Nephron progenitor cell (in vitro differentiated cells): ENCODE measurements around the gene ETHE1.

ENCODE experiments used
- DNase-seq: peaks from one replicate; pipeline ENCODE4 v3.0.0; 2021
- H3K27ac Mint-ChIP-seq: 2 replicates; pipeline ENCODE4 v1.8.0; 2021; ENCODE audit warnings: mild to moderate bottlenecking, moderate library complexity, mixed read lengths
- H3K27me3 Mint-ChIP-seq: 2 replicates; pipeline ENCODE4 v1.8.0; 2021; ENCODE audit warnings: mild to moderate bottlenecking, low read depth, mixed read lengths; ENCODE audit not compliant: poor library complexity
- H3K36me3 Mint-ChIP-seq: 2 replicates; pipeline ENCODE4 v1.8.0; 2021; ENCODE audit warnings: low read depth, mixed read lengths
- H3K4me1 Mint-ChIP-seq: 2 replicates; pipeline ENCODE4 v1.8.0; 2021; ENCODE audit warnings: mixed read lengths
- H3K4me3 Mint-ChIP-seq: 2 replicates; pipeline ENCODE4 v1.8.0; 2021; ENCODE audit warnings: mild to moderate bottlenecking, moderate library complexity, mixed read lengths
- H3K9me3 Mint-ChIP-seq: 2 replicates; pipeline ENCODE4 v1.8.0; 2021; ENCODE audit warnings: mild to moderate bottlenecking, moderate library complexity, mixed read lengths
- TF ChIP-seq, protein P1 (sequence below): fragments of 200-600 bp; sonication (generic); IDR thresholded peaks from 2 replicates; pipeline ENCODE4 v1.5.0; 2021; ENCODE audit warnings: antibody characterized with exemption

ETHE1 gene, protein sequence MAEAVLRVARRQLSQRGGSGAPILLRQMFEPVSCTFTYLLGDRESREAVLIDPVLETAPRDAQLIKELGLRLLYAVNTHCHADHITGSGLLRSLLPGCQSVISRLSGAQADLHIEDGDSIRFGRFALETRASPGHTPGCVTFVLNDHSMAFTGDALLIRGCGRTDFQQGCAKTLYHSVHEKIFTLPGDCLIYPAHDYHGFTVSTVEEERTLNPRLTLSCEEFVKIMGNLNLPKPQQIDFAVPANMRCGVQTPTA

DNA sequence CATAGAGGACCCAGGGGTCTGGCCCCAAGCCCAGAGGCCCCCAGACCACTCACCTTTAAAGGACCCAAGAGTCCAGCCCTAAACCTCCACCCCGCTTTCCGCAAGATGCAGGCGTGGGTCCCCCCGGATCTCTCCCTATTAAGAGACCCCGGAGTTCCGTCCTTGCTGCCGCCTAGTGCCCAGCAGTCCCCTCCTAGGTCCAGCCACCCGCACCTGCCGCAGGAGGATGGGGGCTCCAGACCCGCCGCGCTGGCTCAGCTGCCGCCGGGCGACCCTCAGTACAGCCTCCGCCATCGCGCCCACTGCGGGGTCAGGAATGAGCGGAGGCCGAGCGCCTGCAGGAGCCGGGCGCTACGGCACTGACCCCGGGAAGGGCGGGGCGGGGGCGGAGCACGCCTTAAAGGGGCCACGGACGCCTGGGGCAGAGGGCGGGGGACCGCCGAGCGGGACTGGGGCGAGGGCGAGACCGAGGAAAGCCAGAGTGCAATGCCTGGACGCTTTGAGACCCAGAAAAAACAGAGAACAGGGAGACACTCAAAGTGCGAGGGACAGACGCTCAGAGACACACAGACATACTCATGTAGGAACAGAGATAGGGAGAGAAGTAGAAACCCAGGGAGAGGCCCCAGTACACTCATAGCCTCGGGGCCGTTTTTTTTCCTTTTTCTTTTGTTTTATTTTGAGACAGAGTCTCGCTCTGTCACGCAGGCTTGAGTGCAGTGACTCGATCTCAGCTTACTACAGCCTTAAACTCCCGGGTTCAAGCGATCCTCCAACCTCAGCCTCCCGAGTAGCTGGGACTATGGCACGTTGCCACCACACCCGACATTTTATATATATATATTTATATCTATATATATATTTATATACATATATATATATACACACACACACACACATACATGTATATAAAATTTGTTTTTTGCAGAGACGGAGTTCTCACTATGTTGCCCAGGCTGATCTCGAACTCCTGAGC, at the start of gene ETHE1:
Gene ETHE1 (minus strand): TSS at position 318 of the 976 bp plus-strand sequence. CDS start 24 bp downstream, at position 294.
- H3K4me1 Mint-ChIP-seq: peaks cover 37% of the 10 kb centered on the region
- no peaks in the 10 kb centered on the region for H3K36me3 Mint-ChIP-seq
- H3K27ac Mint-ChIP-seq: no peak within 1 kb of the TSS
- H3K27me3 Mint-ChIP-seq: peaks cover 6% of the 10 kb centered on the region
- TF ChIP-seq, protein P1, sequence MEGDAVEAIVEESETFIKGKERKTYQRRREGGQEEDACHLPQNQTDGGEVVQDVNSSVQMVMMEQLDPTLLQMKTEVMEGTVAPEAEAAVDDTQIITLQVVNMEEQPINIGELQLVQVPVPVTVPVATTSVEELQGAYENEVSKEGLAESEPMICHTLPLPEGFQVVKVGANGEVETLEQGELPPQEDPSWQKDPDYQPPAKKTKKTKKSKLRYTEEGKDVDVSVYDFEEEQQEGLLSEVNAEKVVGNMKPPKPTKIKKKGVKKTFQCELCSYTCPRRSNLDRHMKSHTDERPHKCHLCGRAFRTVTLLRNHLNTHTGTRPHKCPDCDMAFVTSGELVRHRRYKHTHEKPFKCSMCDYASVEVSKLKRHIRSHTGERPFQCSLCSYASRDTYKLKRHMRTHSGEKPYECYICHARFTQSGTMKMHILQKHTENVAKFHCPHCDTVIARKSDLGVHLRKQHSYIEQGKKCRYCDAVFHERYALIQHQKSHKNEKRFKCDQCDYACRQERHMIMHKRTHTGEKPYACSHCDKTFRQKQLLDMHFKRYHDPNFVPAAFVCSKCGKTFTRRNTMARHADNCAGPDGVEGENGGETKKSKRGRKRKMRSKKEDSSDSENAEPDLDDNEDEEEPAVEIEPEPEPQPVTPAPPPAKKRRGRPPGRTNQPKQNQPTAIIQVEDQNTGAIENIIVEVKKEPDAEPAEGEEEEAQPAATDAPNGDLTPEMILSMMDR: no peak
- no peaks in the 10 kb centered on the region for H3K9me3 Mint-ChIP-seq
- DNase-seq: peak; percentile 90
- H3K4me3 Mint-ChIP-seq: peak within 1 kb of the TSS; percentile 91

DNA sequence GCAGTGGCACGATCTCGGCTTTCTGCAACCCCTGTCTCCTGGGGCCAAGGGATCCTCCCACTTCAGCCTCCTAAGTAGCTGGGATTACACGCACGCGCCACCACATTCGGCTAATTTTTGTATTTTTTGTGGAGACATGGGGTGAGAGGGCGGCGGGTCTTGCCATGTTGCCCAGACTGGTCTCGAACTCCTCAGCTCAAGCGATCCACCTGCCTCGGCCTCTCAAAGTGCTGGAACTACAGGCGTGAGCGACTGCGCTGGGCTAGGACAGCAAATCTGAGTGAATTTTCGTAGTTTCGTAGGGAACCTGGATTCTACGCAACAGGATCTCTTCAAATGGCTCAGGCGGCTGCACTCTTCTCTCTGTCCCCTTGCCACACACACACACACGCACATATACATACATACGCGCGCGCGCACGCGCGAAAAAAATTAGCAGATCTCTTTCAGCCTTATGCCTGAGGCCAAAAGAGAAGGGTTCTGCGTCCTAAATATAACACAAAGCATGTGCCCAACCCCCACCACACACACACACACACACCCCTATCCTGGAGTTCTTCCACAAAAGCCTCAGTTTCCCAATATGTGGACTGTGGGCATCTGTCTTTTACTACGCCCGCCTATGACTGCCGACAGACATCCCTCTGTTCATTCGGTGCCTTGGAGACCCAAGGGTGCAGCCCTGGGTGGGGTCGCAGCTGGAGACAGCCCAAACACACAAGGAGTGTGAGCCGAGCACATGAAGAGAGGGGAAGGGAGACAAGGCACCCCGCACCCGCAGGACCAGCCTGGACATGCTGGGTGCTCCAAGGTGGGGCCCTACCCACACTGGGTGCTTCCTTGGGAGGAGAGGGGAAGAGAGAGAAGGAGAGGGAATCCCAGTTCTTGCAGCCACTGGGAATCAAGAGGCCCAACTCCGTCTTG, 49.2 kb upstream of the ETHE1 start:
- H3K36me3 Mint-ChIP-seq: peaks cover 10% of the 10 kb centered on the region
- H3K4me3 Mint-ChIP-seq: peak overlapping the region; percentile 52
- DNase-seq: no peak
- peak overlapping the region; percentile 85 for H3K27ac Mint-ChIP-seq
- TF ChIP-seq, protein P1: no peak
- no peaks in the 10 kb centered on the region for H3K9me3 Mint-ChIP-seq
- H3K4me1 Mint-ChIP-seq: peaks cover 64% of the 10 kb centered on the region
- no peaks in the 10 kb centered on the region for H3K27me3 Mint-ChIP-seq

DNA sequence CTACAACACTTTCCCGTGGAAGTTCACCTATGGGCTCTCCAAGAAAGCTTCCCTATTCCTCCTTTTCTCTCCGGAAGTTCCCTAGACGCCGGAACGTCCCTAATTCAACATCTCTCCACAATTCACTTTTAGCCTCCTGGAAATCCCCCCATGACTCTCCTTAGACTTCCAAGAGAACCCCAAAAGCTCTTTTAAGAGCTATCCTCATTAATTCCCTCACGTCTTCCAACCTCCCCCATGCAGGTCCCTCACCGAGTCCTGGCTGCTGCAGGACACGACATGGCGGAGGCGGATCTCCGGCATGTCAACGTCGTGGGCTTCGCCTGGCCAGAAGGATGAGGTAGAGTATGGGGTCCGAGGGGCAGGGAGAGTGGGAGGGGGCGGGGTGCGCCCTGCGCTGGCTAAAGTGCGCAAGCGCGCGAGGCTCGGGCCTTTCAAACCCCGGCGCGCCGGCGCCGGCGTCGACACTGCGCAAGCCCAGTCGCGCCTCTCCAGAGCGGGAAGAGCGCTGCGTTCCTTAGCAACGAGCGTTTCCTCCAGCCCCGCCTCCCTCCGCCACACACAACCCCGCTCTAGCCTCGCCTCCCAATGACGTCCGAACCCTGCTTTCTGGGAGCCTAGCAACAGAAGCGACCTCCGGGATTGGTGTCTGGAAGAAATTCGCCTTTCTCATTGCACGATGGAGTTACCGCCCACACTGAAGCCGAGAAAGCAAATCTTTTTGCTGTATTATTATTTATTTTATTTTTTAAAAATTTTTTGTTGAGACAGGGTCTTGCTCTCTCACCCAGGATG, 48.4 kb upstream of the ETHE1 start, which contains the start of the genes PINLYP and XRCC1:
Gene PINLYP (plus strand): TSS at position 646 of the 795 bp plus-strand sequence. CDS start 1,391 bp downstream, outside the sequence.
Gene XRCC1 (minus strand): TSS at position 372 of the 795 bp plus-strand sequence. CDS start 69 bp downstream, at position 303.
- peaks cover 16% of the 10 kb centered on the region for H3K36me3 Mint-ChIP-seq
- TF ChIP-seq, protein P1: no peak
- H3K27me3 Mint-ChIP-seq: no peaks in the 10 kb centered on the region
- no peaks in the 10 kb centered on the region for H3K9me3 Mint-ChIP-seq
- peak; percentile 96 for DNase-seq
- peaks cover 60% of the 10 kb centered on the region for H3K4me1 Mint-ChIP-seq
- peak within 1 kb of the TSS; percentile 95 for H3K4me3 Mint-ChIP-seq
- H3K27ac Mint-ChIP-seq: peak within 1 kb of the TSS; percentile 95

DNA sequence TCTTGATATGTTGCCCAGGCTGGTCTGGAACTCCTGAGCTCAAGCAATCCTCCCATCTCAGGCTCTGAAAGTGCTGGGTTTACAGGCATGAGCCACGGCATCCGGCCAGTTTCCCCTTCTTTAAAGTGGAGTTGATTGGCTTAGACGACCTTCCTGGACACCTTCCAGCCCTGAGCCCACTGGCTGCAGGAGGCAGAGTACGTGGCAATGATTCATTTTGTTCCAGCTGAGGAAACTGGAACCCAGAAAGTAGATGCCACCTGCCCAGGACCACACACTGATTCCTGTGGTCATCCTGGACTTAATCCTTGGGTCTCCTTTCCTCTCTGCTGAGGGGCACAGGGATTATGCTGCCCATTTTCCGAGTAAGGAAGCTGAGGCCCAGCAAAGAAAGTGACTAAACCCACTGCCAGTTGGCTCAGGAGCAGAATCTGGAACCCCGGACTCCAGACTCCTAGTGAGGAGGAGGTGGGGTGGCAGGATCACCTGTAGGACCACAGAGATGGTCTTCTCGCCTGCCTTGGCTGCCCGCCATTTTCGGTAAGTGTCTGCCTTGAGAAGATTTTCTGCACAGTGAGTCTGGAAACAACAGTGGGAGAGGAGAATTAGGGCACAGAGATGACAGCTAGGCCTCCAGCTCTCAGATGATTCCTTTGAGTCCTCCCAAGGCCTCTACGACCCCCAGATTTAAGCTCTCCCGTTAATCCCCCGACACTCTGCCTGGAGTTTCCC, 47.6 kb upstream of the ETHE1 start:
- H3K36me3 Mint-ChIP-seq: peaks cover 24% of the 10 kb centered on the region
- peak overlapping the region; percentile 95 for H3K27ac Mint-ChIP-seq
- peak overlapping the region; percentile 95 for H3K4me3 Mint-ChIP-seq
- no peak for DNase-seq
- H3K27me3 Mint-ChIP-seq: no peaks in the 10 kb centered on the region
- H3K9me3 Mint-ChIP-seq: no peaks in the 10 kb centered on the region
- peaks cover 53% of the 10 kb centered on the region for H3K4me1 Mint-ChIP-seq
- TF ChIP-seq, protein P1: no peak
